Stimulated activated CD8-positive, alpha-beta memory T cell treated with anti-CD3 and anti-CD28 coated beads, Interleukin-12 subunit alpha, Interleukin-12 subunit beta, amount 100 ng/mL, for 24 hours (primary cell): Measurements from ENCODE around the gene CAMK1D.
"Not testable (repeated sequence)": the region's sequence is repeated elsewhere in the genome, so short reads cannot be mapped to it uniquely, and the experiment has no call there.

Experiments
- DNase-seq: peaks from one replicate; pipeline ENCODE4 v3.0.0-alpha.2; 2020; ENCODE audit errors: extremely low read depth

Gene CAMK1D

DNA sequence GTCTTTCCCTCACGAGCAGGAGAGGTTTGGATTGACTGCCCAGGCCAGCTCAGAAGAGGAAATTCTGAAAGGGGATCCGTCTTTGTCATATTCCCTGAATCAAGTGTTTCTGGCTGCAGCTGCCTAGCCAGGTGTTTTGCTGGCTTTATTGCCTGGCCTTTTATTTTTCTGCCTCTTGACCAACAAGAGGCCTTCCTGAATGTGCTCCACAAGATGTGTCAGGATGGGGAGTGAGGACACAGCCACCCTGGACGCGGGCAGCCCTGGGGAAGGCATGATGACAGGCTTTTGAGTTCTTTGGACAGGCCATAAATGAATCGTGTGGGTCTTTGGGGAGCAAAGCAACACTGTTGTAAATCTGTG lies 163.6 kb downstream of the CAMK1D start:
- DNase-seq = no peak

GRCh38 chr10:12513775-12514673 lies 164.7 kb downstream of the CAMK1D start:
- DNase-seq = no peak

- DNase-seq = no peak
Measured at GRCh38 chr10:12518024-12518423, 168.7 kb downstream of the CAMK1D start.

DNA sequence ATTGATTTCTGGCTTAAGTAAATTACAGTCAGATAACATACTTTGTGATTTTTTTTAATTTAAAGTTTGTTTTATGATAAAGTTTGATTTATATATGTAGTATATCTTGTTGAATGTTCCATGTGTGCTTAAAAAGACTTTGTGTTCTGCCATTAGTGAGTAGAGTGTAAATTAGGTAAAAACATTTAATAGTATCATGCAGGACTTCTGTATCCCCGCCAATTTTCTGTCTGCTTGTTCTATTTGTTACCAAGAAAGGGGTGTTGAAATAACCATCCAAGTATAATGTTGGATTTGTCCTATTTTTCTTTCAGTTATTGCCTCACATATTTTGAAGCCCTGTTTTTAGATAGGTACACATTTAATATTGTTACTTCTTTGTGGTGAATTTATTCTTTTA lies 172.1 kb downstream of the CAMK1D start:
- no peak for DNase-seq

DNA sequence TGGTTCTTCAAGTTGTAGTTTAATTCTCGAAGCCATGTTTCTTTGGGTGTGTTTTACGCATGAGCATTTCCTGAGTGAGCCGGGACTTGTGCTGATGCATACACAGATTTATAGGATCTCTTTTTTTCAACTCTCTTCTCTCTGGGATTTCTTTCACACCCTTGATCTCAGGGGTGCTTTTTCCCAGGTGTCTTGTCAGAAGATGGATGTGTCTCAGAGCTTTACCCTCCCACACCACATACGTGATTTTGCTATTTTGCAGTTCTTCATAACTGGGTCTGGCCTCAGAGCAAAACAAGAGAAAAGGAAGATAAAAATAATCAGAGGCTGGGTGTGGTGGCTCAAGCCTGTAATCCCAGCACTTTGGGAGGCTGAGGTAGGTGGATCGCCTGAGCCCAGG lies 177.0 kb downstream of the CAMK1D start:
- no peak for DNase-seq

DNA sequence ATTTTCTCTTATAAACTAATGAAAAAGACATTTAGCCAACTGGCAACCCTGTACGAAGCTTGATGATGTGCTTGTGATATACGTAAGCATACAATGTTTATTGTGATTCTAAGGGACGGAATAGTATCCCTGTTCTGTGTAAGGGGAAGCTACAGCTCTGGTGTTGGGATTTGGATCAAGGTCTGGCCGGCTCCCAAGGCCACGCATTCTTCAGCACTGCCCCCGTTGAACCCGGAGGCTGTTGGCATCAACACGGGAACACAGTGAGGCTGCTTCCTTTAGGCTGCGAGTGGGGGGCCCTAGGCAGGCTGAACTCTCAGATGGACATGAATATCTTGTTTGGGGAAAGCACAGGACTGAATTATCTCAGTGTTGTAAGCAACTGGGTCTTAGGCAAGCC lies 180.6 kb downstream of the CAMK1D start:
- DNase-seq = no peak

GRCh38 chr10:12531305-12532220 lies 182.2 kb downstream of the CAMK1D start:
- DNase-seq = no peak

DNA sequence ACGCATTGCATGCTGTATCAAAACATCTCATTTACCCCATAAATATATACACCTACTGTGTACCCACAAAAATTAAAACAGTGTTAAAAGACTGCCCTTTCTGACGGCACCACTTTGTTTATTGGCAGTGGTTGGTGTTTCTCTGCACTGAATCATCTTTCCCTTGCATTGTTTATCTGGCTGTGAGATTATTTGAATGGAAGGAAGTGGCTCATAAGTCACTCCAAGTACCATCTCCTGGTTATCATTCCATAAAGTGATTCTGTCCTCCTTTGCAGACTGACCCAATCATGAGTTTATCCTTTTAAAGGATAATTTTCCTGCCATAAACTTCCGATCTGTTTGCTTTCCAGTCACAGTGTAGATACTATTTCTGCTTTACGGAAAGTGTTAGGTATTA lies 183.8 kb downstream of the CAMK1D start:
- no peak for DNase-seq

DNA sequence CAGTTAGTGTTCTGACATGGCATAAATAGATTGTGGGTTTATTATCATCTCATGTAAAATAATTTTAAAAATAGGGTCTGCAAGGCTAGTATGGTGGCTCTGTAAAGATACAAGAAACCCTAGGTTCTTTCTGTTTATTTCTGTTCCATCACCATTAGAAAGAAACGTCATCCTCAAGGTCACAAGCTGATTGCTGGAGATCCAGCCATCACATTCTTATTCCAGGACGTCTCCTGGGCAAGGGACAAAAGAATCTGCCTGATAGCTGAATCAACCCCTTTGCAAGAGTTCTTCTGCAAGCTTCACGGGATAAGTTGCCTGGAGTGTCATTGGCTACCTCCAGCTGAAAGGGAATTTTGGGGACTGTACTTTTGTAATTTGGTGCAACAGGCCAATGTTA lies 184.4 kb downstream of the CAMK1D start:
- no peak for DNase-seq

- DNase-seq = no peak
Measured at GRCh38 chr10:12534824-12535223, 185.5 kb downstream of the CAMK1D start.

GRCh38 chr10:12535656-12536055 lies 186.3 kb downstream of the CAMK1D start:
- no peak for DNase-seq

GRCh38 chr10:12538491-12538995 lies 189.2 kb downstream of the CAMK1D start:
- no peak for DNase-seq

DNA sequence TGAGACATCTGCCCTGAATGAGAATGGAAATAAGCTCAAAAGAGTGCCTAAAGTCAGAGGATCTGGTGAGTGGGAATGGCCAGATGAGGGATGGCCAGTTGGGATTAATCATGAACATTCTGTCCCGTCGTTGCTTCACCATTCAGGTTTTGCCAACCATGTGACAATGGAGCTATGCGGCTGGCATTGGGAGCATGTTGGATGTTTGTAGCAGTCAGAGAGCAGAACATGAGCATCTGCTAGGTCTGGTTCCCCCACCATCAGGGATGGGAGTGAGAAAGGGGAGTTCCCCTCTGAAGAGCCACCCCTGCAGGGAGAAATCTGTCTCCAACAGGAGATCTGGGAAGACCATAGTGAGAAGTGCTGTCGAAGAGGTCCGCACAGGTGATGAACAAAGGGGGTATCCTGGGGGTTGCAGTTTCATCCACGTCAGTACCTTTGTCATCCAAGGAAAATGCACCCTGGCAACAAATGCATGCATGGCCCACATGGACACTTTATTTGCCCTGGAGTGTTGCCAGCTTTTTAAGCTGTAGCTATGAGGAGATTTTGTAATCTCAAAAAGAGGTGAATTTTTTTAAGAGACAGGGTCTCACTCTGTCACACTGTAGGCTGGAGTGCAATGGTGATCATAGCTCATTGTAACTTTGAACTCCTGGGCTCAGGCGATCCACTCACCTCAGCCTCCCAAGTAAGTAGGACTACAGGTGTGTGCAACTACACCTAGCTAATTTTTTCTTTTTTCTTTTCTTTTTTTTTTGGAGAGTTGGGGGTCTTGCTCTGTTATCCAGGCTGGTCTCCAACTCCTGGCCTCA lies 190.2 kb downstream of the CAMK1D start:
- DNase-seq = no peak

GRCh38 chr10:12540341-12540781 lies 191.0 kb downstream of the CAMK1D start:
- no peak for DNase-seq

- no peak for DNase-seq
Measured at GRCh38 chr10:12541446-12542067, 192.2 kb downstream of the CAMK1D start.

- no peak for DNase-seq
Measured at GRCh38 chr10:12542133-12542670, 192.9 kb downstream of the CAMK1D start.

DNA sequence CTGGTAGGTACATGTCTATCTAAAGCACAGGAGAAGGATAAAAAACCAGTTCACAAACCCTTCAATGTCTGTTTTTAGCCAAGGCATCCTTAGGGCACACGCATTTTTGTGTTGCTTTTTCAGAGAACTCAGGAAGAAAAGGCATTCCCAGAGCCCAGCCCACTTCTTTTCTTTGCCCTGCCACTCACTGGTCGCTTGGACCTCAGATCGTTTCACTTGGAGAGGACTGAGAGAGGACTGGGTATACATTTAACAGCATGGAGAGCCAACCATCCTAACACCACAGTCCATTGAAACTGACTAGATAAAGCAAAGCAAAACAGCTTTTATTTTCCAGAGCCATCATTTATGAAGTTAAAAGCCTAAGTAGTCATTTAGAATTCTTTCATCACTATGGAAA lies 194.2 kb downstream of the CAMK1D start:
- no peak for DNase-seq

DNA sequence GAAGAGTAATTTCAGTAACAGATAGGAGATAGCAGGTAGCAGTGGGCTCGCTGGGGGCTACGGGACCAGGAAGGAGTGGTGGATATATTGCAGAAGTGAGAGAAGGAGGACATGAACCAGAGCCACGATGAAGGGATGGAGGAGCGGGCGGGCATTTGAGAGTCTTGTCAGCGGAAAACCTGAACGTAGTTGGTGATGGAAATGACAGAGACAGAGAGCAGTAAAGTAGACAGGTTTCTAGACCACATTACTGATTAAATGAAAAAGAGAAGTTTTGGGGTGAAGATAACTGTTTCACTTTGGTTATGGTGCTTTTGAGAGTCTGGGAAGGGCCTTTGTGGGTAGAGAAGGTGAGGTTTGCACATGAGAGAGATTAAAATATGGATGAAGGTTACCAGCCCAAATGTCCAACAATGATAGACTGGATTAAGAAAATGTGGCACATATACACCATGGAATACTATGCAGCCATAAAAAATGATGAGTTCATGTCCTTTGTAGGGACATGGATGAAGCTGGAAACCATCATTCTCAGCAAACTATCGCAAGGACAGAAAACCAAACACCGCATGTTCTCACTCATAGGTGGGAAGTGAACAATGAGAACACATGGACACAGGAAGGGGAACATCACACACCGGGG lies 196.9 kb downstream of the CAMK1D start:
- not testable (repeated sequence) for DNase-seq

GRCh38 chr10:12547301-12547771 lies 198.0 kb downstream of the CAMK1D start:
- DNase-seq = no peak

DNA sequence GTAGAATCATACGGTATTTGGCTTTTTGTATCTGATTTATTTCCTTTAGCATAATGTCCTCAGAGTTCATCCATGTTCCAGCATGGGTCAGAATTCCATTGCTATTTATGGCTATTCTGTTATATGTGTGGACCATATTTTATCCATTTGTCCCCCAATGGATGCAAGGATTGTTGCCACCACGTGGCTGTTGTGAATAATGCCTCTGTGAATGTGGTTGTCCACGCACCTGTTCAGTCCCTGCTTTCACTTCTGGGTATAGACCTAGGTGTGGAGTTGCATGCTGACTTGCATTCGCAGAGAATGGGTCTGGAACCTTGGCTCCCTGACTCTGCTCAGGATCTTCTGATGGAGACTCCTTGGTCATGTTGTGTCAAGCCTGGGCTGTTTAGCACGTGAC lies 199.9 kb downstream of the CAMK1D start:
- no peak for DNase-seq
